Upper lobe of left lung (tissue), 4 donors: ENCODE data around the gene WDR11.

Experiments
- CTCF ChIP-seq, 6 experiments: fragments of 450-650 bp in 4 of 6; fragments of 200-600 bp in 2 of 6; sonication (generic) in 2 of 6; IDR thresholded peaks; one replicate each; pipeline ENCODE4 v1.5.1; 2016 to 2019; ENCODE audit warnings: antibody characterized with exemption in 6 of 6
- EP300 ChIP-seq, 4 donors: sonication (generic); formaldehyde crosslinking; IDR thresholded peaks; one replicate each; pipeline ENCODE4 v1.5.1; 2017; ENCODE audit warnings: antibody characterized with exemption in 4 of 4, control low read depth in 2 of 4
- POLR2A ChIP-seq, 4 donors: fragments of 450-650 bp; IDR thresholded peaks; one replicate each; pipeline ENCODE4 v1.5.1; 2016 to 2017; ENCODE audit warnings: antibody characterized with exemption in 4 of 4, mild to moderate bottlenecking in 2 of 4
- POLR2AphosphoS5 ChIP-seq, 2 donors: sonication (generic); formaldehyde crosslinking; IDR thresholded peaks; one replicate each; pipeline ENCODE4 v1.5.1; 2017; ENCODE audit warnings: antibody characterized with exemption in 2 of 2

- TF ChIP-seq POLR2AphosphoS5 (IDR thresholded peaks at IDR 0.05) = no peak
- TF ChIP-seq CTCF (IDR thresholded peaks at IDR 0.05) = no peak
- no peak for TF ChIP-seq POLR2A (IDR thresholded peaks at IDR 0.05)
- no peak for TF ChIP-seq EP300 (IDR thresholded peaks at IDR 0.05)
Observed at GRCh38 chr10:120854388-120854787, 3.2 kb downstream of the WDR11 start.
